ENCODE measurements around the gene ZNF521.

DNA sequence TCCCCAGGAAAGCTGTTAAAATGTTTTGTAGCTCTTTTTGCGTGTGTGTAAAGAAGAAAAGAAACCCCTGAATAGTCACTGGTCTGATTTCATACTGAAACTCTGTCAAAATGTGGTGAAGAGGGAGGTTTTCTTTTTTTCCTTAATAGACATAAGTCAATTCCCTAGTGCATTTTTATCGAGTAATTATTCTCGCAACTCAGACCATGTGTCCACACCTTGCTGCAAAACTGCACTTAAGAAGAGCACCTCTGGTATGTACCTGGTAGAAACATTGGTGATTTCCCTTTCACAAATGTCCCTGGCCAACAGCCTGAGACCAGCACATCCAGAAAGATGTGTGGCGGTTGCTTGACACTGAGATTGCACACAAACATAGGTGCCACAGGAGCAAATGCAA, 159.9 kb downstream of the ZNF521 start:
- TF ChIP-seq, protein P1, sequence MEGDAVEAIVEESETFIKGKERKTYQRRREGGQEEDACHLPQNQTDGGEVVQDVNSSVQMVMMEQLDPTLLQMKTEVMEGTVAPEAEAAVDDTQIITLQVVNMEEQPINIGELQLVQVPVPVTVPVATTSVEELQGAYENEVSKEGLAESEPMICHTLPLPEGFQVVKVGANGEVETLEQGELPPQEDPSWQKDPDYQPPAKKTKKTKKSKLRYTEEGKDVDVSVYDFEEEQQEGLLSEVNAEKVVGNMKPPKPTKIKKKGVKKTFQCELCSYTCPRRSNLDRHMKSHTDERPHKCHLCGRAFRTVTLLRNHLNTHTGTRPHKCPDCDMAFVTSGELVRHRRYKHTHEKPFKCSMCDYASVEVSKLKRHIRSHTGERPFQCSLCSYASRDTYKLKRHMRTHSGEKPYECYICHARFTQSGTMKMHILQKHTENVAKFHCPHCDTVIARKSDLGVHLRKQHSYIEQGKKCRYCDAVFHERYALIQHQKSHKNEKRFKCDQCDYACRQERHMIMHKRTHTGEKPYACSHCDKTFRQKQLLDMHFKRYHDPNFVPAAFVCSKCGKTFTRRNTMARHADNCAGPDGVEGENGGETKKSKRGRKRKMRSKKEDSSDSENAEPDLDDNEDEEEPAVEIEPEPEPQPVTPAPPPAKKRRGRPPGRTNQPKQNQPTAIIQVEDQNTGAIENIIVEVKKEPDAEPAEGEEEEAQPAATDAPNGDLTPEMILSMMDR (conservative IDR thresholded peaks at IDR 0.05), result no peak
- TF ChIP-seq EZH2 (IDR thresholded peaks at IDR 0.05; ENCODE audit: low read depth), result no peak

All from PC-9 (cell line).